T47D (cell line): ENCODE measurements around the gene CCDC73.
"Not testable (repeated sequence)": the region's sequence is repeated elsewhere in the genome, so short reads cannot be mapped to it uniquely, and the experiment has no call there.

ENCODE experiments used
- DNase-seq, 2 experiments: peaks; one replicate each; pipeline versions ENCODE4 v3.0.0 to v3.0.0-alpha.2; 2011 to 2012; ENCODE audit warnings: low read depth in 1 of 2, low spot score in 1 of 2
- JUND ChIP-seq: IDR thresholded peaks from 2 replicates; pipeline ENCODE4 v1.6.1; 2012; ENCODE audit warnings: low read depth
- in situ Hi-C: cut with HindIII; loops from 2 replicates; pipeline ENCODE4 v1.10.0; 2016; ENCODE audit warnings: low sequenced_read_pairs, low pct_unique_long_range_greater_than_20kb

The CCDC73 gene

DNA sequence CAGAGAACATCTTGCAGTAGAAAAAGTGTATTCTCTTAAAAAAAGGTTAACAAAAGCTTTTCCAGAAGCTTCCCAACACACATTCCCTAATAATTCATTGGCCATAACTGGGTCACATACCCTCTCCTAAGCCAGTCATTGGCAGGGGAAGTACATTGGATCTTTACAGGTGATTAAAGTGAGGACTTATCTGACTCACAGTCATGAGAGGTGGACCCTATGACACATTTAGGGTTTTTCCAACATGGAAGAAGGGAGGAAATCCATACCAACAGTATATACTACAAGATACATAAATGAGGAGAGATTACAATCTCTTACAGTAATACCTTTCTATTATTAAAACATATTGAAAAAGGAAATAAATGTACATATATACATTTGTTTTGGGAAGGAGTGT, 72.2 kb downstream of the CCDC73 start:
- no peak for TF ChIP-seq JUND
- in situ Hi-C loops, result no loop called here
- no peak for DNase-seq

DNA sequence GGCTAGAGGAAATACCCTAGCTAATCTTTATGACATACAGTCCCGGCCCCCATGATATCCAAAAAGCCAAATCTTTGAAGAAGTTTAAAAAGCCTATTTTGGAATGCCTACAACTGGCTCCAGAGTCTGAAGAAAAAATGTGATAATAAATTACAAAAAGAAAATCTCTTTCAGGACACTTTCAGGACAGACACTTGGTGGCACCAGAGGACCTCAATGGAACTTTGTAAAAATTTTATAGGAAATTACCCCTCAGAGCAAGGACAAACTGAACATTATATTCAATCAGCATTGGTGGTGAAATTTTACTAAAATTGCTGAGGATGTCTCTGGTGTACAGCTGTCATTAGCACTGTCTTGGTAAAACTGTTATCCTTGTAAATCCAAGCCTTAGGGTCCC, 81.0 kb downstream of the CCDC73 start:
- in situ Hi-C loops, result no loop called here
- DNase-seq, result peak in 1 of 2 experiments; percentile 37
- no peak for TF ChIP-seq JUND

DNA sequence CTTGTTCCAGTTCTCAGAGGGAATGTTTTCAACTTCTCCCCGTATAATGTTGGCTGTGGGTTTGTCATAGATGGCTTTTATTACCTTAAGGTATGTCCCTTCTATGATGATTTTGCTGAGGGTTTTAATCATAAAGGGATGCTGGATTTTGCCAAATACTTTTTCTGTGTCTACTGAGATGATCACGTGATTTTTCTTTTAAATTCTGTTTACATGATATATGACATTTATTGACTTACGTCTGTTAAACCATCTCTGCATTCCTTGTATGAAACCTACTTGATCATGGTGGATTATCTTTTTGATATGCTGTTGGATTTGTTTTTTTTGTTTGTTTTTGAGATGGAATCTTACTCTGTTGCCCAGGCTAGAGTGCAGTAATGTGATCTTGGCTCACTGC, 85.5 kb downstream of the CCDC73 start:
- DNase-seq, in situ Hi-C loops: not testable (repeated sequence)

DNA sequence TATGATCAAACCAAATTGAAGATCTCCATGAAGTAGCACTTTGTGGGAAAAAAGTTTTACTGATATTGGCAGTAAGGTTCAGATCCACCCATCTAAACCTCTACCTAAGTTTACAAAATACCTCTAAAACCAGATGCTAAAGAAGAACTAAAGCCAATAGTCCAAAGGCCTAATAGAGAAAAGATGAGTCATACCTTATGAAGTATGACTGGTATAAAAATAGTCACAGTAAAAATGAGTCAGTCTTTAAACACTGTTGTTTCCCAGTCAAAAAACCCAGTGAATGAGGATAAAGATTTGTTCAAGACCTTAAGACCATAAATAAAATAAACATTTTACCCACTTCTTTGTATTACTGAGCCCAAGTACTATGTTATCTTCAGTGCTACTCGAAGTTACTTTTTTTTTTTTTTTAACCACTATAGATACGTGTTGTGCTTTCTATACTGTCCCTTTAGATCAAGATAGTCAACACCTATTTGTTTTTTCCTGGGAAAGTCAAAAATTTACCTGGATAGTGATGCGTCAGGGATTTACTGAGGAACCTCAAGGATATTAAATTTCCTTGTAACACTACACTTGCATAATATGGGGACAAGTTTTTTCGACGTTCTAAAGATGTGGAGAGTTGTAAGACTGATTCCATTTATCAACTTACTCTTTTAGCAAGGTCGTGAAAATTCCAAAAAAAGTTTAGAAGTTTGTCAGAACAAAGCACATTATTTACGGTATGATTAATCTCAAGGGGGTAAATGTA, 87.3 kb downstream of the CCDC73 start:
- in situ Hi-C loops, result no loop called here
- no peak for TF ChIP-seq JUND
- DNase-seq, result peak in 1 of 2 experiments; percentile 15

DNA sequence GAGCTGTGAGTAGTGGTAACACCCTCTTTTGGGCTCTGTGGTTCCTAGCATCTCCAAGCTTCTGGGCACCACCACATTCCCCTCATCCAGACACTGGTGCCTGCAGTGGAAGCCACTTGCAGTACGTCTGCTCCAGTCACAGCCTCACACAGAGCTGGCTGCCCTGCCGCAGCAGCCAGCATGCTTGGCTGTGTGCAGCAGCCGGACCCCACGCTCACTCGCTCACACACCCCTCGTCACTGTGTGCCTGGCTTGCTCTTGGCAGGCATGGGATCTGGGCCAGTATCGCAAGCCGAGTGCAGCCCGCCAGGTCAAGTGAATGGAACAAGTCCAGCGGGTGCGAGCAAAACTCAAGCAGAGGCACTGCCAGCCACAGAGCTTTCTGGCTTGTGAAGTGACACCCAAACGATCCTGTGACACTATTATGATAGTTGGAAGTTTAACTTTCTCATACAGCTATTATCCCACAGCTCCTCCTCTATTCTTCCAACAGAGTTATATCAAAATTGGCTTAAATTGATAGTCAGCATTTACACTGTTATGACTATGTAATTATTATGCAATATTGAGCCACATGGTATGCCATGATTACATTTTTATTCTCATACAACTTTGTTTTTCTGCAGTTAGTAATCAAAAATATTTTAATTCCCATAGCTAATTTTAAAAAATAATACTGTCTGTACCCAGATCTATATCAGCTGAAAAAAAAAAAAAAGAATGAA, 89.0 kb downstream of the CCDC73 start:
- DNase-seq, result no peak
- in situ Hi-C loops, result no loop called here
- no peak for TF ChIP-seq JUND

DNA sequence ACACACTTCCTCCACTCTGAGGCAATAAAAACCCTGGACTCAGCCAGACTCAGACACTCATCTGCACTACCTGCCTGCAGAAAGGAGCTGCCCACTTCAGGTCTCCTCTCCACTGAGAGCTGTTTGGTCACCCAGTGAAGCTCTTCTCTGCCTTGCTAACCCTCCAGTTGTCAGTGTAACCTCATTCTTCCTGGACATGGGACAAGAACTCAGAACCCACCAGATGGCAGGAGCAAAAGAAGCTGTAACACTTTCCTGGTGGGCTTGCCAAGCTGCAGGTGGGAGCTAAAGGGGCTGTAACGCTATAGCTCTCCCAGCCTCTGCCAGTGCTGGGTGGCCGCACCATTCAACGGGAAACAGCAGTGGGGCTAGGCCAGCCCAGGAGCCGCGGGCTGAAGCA, 89.7 kb downstream of the CCDC73 start:
- no peak for TF ChIP-seq JUND
- DNase-seq, result no peak
- in situ Hi-C loops, result no loop called here

DNA sequence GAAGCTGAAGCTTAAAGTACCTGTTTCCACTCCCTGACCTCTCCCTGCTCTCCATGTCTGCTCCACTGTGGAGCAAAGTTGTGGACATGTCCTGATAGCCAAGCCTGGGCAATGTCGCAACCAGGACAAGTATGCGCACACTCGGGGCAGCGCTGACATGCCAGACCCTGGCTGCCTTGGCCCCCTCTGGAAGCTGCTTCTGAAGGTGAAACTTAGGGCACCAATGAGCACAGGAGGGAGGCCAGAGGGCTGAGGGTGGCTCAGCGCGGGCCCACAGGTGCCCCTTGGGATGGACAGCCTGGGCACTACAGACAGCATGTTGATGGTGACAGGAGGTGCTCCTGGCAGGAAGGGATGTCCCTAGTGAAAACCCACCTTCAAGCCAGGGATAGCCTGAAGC, 90.2 kb downstream of the CCDC73 start:
- TF ChIP-seq JUND, result no peak
- in situ Hi-C loops, result no loop called here
- no peak for DNase-seq

DNA sequence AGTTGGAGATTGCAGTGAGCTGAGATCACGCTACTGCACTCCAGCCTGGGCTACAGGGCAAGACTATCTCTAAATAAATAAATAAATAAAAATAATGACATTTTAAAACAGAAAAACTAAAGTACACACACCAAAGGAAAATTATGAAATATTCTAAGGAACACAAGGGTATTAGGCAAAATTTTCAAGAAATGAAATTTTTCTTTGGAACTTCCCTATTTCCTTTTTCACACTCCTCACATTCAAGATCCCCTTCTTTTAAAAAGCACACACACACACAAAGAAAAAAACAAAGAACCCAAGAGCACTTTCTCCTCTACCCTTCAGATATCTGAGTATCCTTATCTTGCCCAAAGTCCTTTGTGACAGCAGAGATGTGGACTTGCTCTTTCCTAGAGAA, 92.8 kb downstream of the CCDC73 start:
- in situ Hi-C loops, result no loop called here
- DNase-seq, result no peak
- TF ChIP-seq JUND, result no peak

DNA sequence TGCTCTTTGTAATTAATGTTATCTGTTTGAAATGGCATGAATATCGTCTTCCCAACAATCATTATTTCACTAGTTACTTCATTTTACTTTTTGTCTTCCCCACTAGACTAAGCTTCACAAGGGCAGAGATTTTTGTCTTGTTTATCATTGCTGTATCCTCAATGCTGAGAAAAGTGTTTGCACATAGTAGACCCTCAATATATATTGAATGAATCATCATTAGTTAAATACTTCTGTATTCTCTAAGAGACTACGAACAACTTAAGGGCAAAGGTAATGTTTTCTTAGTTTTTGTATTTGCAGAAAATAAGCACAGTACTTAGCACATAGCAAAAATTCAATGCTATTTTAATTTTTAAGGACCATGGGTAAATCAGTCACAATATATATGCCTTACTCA, 95.9 kb downstream of the CCDC73 start:
- DNase-seq, result no peak
- no peak for TF ChIP-seq JUND

DNA sequence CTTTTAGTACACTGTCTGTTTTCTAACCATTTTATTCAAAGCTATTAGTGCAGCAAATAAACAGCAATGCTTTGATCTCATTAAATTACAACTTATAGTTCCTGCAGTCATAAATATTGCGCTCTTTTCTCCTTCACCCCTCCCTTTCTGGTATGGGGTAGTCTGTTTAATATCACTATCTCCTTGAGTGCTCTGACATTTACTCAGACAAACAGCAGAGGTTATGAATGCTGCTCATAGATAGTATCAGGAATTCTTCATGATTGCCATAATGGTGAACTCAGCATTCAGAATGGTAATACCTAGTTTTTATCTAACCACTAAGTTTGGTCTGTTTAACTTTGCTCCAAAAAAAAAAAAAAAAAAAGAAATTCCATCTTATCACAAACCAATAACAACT, 123.4 kb downstream of the CCDC73 start:
- in situ Hi-C loops, result no loop called here
- TF ChIP-seq JUND, result no peak
- DNase-seq, result no peak

More for the DNA sequence above, 95.9 kb downstream of the CCDC73 start:
- in situ Hi-C loops, result no loop called here

DNA sequence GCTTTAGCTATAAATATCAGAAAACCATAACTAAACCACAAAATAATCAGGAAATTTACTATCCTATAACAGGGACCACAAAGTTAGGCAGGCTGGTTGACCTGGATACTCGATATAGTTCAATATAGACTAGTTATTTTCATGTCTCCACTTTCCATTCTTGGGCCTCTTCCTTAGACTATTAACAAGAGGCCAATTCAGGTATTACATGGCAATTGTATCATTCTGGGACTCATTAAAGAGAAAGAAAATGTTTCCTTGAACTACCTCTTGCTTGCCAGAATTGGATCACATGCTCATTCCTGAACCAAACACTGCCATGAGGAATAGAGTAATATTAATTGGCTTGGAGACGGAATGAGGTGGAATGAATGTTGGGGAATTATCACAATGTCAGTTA, 134.8 kb downstream of the CCDC73 start:
- in situ Hi-C loops, result no loop called here

DNA sequence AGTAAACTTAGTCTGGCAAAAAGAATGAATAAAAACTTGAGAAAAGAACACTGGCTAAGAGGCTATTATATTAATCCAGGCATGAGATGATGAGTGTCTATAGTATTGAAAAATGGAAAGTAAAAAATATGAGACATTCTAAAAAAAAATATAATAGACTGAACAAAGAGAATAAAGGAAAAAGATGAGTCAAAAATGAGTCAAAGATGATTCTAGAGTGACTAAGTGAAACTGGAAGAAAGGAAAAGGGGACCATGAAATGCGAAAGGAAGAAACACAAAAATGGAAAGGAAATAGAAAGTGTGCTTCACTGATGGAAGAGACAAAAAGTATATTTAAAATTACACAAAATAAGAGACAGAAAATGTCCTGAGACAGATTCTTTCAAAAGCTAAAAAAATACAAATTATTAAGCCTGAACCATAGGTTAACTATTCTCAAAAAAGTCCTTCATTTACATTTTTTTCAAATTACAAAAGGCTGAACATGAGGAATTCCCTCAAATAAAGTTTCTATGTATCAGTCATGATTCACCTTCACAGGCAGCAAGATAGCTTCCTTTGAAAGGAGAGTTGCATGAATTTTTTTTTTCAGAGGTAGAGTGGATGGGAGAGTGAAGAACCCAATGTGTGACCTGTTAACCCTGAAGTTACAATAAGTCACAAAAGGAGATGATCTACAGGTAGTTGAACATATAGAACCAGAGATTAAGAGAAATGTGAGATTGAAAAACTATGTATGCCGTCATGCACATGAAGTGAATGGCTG, 135.6 kb downstream of the CCDC73 start:
- no peak for DNase-seq
- no peak for TF ChIP-seq JUND
- in situ Hi-C loops, result no loop called here

More for the DNA sequence above, 134.8 kb downstream of the CCDC73 start:
- DNase-seq, result peak in 1 of 2 experiments; percentile 7
- no peak for TF ChIP-seq JUND

DNA sequence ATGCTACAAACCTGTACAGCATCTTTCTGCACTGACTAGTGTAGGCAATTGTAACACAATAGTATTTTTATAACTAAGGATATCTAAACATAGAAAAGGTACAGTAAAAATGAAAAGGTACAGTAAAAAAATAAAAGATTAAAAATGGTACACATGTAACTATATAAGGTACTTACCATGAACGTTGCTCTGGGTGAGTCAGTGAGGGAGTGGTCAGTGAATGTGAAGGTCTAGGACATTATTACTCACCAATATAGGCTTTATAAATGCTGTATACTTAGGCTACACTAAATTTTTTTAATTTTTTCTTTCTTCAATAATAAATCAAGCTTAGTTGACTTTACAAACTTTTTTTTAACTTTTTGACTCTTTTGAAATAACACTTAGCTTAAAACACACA, 150.9 kb downstream of the CCDC73 start:
- no peak for TF ChIP-seq JUND
- no peak for DNase-seq
- in situ Hi-C loops, result no loop called here
